Hepatocyte (in vitro differentiated cells): ENCODE results near the gene MX1. TPM values are rescaled to one million over a fixed set of nuclear protein-coding genes. Genes with fewer than 3 reads are reported as not detected.

Experiments used
- DNase-seq: peaks from one replicate; pipeline ENCODE4 v3.0.0-alpha.2; 2016; ENCODE audit warnings: low spot score
- H2AFZ ChIP-seq: fragments of 200-600 bp; sonication (generic); 2 replicates; pipeline ENCODE4 v1.6.0; 2016; ENCODE audit warnings: antibody characterized with exemption, mild to moderate bottlenecking
- H3K27ac ChIP-seq: fragments of 200-600 bp; sonication (generic); 2 replicates; pipeline ENCODE4 v1.5.1; 2016; ENCODE audit warnings: mild to moderate bottlenecking
- H3K27me3 ChIP-seq: fragments of 200-600 bp; sonication (generic); 2 replicates; pipeline ENCODE4 v1.6.1; 2016
- H3K36me3 ChIP-seq: fragments of 200-600 bp; sonication (generic); replicated peaks from 2 replicates; pipeline ENCODE4 v1.5.1; 2016; ENCODE audit warnings: low read depth; ENCODE audit not compliant: insufficient read depth
- H3K4me1 ChIP-seq: fragments of 200-600 bp; sonication (generic); 2 replicates; pipeline ENCODE4 v1.5.1; 2016; ENCODE audit warnings: mild to moderate bottlenecking, moderate library complexity; ENCODE audit not compliant: insufficient read depth
- H3K4me2 ChIP-seq: fragments of 200-600 bp; sonication (generic); 2 replicates; pipeline ENCODE4 v1.6.0; 2016
- H3K4me3 ChIP-seq: fragments of 200-600 bp; sonication (generic); 2 replicates; pipeline ENCODE4 v1.5.1; 2016; ENCODE audit warnings: mild to moderate bottlenecking
- H3K79me2 ChIP-seq: fragments of 200-600 bp; sonication (generic); 2 replicates; pipeline ENCODE4 v1.6.0; 2017; ENCODE audit warnings: mild to moderate bottlenecking
- H3K9me2 ChIP-seq: fragments of 200-600 bp; sonication (generic); replicated peaks from 2 replicates; pipeline ENCODE4 v1.6.0; 2017; ENCODE audit warnings: mild to moderate bottlenecking; ENCODE audit not compliant: insufficient read depth
- H3K9me3 ChIP-seq: fragments of 200-600 bp; sonication (generic); 2 replicates; pipeline ENCODE4 v1.5.1; 2016; ENCODE audit warnings: low read depth, mild to moderate bottlenecking
- H4K20me1 ChIP-seq: fragments of 200-600 bp; sonication (generic); 2 replicates; pipeline ENCODE4 v1.6.0; 2016; ENCODE audit warnings: mild to moderate bottlenecking; ENCODE audit not compliant: insufficient read depth, poor library complexity, severe bottlenecking
- CTCF ChIP-seq: fragments of 200-600 bp; sonication (generic); IDR thresholded peaks from 2 replicates; pipeline ENCODE4 v1.5.1; 2016; ENCODE audit warnings: antibody characterized with exemption, mild to moderate bottlenecking; ENCODE audit not compliant: poor library complexity
- EZH2 ChIP-seq: fragments of 200-600 bp; sonication (generic); IDR thresholded peaks from 2 replicates; pipeline ENCODE4 v1.6.1; 2016; ENCODE audit warnings: antibody characterized with exemption, mild to moderate bottlenecking, borderline replicate concordance
- EZH2phosphoT487 ChIP-seq: fragments of 200-600 bp; sonication (generic); IDR thresholded peaks from one replicate; pipeline ENCODE4 v1.6.1; 2018; ENCODE audit warnings: antibody characterized with exemption, mild to moderate bottlenecking, low read depth, moderate library complexity; ENCODE audit not compliant: unreplicated experiment, severe bottlenecking
- WGBS: methylation state at CpG from one replicate; pipeline ENCODE4 v1.1.6; 2016; ENCODE audit warnings: low lambda C conversion rate; ENCODE audit errors: missing lambda C conversion rate; 5-methylcytosine and 5-hydroxymethylcytosine counted together
- polyA plus RNA-seq: library from polyadenylated mRNA; unstranded; fragments of >200 nt; fragmentation: Nextera tagmentation; extraction: Ambion mirVana; gene quantifications from 2 replicates; pipeline ENCODE4 v1.2.1, GENCODE V29; 2016
- total RNA-seq: library from RNA; depleted of rRNA; stranded (reverse); fragments of >200 nt; gene quantifications from 2 replicates; pipeline ENCODE4 v1.2.3, GENCODE V29; 2014

MX1 gene
- total and polyA plus RNA-seq, 2 experiments from 2014 or later, result 14.2 to 26.6 TPM

GRCh38 chr21:41379901-41380300 is 46.1 kb upstream of the MX1 start:
- 91% methylated on average over 12 of the region's 12 CpGs for WGBS
- no peak for TF ChIP-seq EZH2
- no peak for TF ChIP-seq CTCF
- no peak for TF ChIP-seq EZH2phosphoT487
- H3K36me3 ChIP-seq, result no peaks in the 10 kb centered on the region

GRCh38 chr21:41381731-41382130 is 44.3 kb upstream of the MX1 start:
- H3K9me2 ChIP-seq, result no peaks in the 10 kb centered on the region
- DNase-seq, result no peak
- H3K4me3 ChIP-seq, result no peak overlapping the region

More at GRCh38 chr21:41379901-41380300, 46.1 kb upstream of the MX1 start:
- H3K9me3 ChIP-seq, result no peaks in the 10 kb centered on the region
- no peak overlapping the region for H3K4me2 ChIP-seq
- no peak overlapping the region for H3K27ac ChIP-seq
- no peaks in the 10 kb centered on the region for H3K27me3 ChIP-seq
- DNase-seq, result no peak
- no peak overlapping the region for H3K4me3 ChIP-seq
- H3K4me1 ChIP-seq, result no peaks in the 10 kb centered on the region
- no peaks in the 10 kb centered on the region for H3K79me2 ChIP-seq
- H2AFZ ChIP-seq, result no peak overlapping the region
- no peaks in the 10 kb centered on the region for H3K9me2 ChIP-seq
- H4K20me1 ChIP-seq, result no peaks in the 10 kb centered on the region

GRCh38 chr21:41387042-41387819 is 38.8 kb upstream of the MX1 start:
- H3K36me3 ChIP-seq, result no peaks in the 10 kb centered on the region
- H3K27me3 ChIP-seq, result no peaks in the 10 kb centered on the region
- no peak overlapping the region for H3K4me2 ChIP-seq
- no peak overlapping the region for H2AFZ ChIP-seq
- H3K9me2 ChIP-seq, result no peaks in the 10 kb centered on the region
- H4K20me1 ChIP-seq, result no peaks in the 10 kb centered on the region
- H3K4me3 ChIP-seq, result no peak overlapping the region
- H3K79me2 ChIP-seq, result no peaks in the 10 kb centered on the region
- WGBS, result 89% methylated on average over 14 of the region's 14 CpGs
- DNase-seq, result no peak
- no peak overlapping the region for H3K27ac ChIP-seq
- no peaks in the 10 kb centered on the region for H3K4me1 ChIP-seq
- TF ChIP-seq CTCF, result no peak
- no peak for TF ChIP-seq EZH2
- TF ChIP-seq EZH2phosphoT487, result no peak
- H3K9me3 ChIP-seq, result no peaks in the 10 kb centered on the region

More at GRCh38 chr21:41381731-41382130, 44.3 kb upstream of the MX1 start:
- no peaks in the 10 kb centered on the region for H3K27me3 ChIP-seq
- no peaks in the 10 kb centered on the region for H4K20me1 ChIP-seq
- H2AFZ ChIP-seq, result no peak overlapping the region
- H3K36me3 ChIP-seq, result no peaks in the 10 kb centered on the region
- no peaks in the 10 kb centered on the region for H3K9me3 ChIP-seq
- H3K27ac ChIP-seq, result no peak overlapping the region
- H3K4me1 ChIP-seq, result no peaks in the 10 kb centered on the region
- TF ChIP-seq EZH2 (no peak), EZH2phosphoT487 (no peak), CTCF (no peak)
- H3K79me2 ChIP-seq, result no peaks in the 10 kb centered on the region
- H3K4me2 ChIP-seq, result no peak overlapping the region
